Mucosa of descending colon (tissue), 3 donors: Measurements from ENCODE around the gene TDRD1. TPM values are rescaled to one million over a fixed set of nuclear protein-coding genes. Genes with fewer than 3 reads are reported as not detected.
A peak's percentile ranks its signal among the peaks of the same experiment; 100 is the strongest.

Experiments
- ATAC-seq: fragments of 200-7000 bp; cut with Tn5 transposase; one replicate; pipeline ENCODE4 v1.9.1; 2020; ENCODE audit warnings: mild to moderate bottlenecking, moderate library complexity
- DNase-seq, 3 donors: peaks; one replicate each; pipeline ENCODE4 v3.0.0-alpha.2; 2020
- H3K36me3 ChIP-seq: fragments of 200-600 bp; one replicate; pipeline ENCODE4 v1.8.0; 2021; ENCODE audit warnings: low read depth, mild to moderate bottlenecking
- H3K4me1 ChIP-seq: fragments of 200-600 bp; one replicate; pipeline ENCODE4 v1.8.0; 2021; ENCODE audit warnings: low read depth, mild to moderate bottlenecking
- H3K4me3 ChIP-seq: fragments of 200-600 bp; one replicate; pipeline ENCODE4 v1.8.0; 2021; ENCODE audit warnings: mild to moderate bottlenecking
- H3K9me3 ChIP-seq: fragments of 200-600 bp; one replicate; pipeline ENCODE4 v1.8.0; 2021; ENCODE audit warnings: mild to moderate bottlenecking
- CTCF ChIP-seq: fragments of 200-600 bp; IDR thresholded peaks from one replicate; pipeline ENCODE4 v1.8.0; 2022; ENCODE audit warnings: antibody characterized with exemption, mild to moderate bottlenecking
- intact Hi-C, 2 donors: fragments of 100-400 bp; cut with DNase I in 1 of 2; cut with micrococcal nuclease in 1 of 2; formaldehyde crosslinking; loops; one replicate each; pipeline versions ENCODE4 v1.11.0 to v1.11.1; 2022; cut with DNase I, micrococcal nuclease
- total RNA-seq, 3 donors: library from RNA; stranded (reverse); fragmentation: NEBNext Ultra II Directional in 2 of 3; extraction: Animal tissue kit (Norgen Biotek cat#: 25700) in 2 of 3; gene quantifications; one replicate each; pipeline versions ENCODE4 v1.2.1 to v1.2.4, GENCODE V29; 2021 to 2023
- donor health status: DM: no; HTN: no; CAD: no; lungs with moderate emphysema.
- donor health status: DM: no; HTN: no; CAD: no.
- donor health status: DM: no; HTN: yes; CAD: no.

TDRD1 gene
- total RNA-seq, 3 donors from 2014 or later: 0.06 to 1.7 (median 0.09) TPM

DNA sequence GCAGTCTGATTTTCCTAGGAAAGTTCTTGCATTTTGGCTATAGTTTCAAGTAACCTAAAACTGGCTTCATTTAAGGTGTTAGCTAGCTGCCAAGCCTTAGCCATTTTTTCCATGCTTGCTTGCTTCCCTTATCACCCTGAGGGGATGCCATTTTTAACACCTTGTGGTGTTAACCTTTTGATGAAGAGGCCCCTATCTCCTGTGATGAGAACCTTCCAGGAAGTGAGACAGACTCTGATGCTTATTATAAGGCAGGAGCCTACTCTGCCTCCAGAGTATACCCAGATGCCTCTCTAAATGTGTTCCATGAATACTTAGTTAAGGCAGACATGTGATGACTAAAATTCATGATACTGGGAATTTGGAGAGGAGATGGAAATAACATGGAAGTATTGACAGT, 55.0 kb downstream of the TDRD1 start:
- intact Hi-C loops: no loop called here
- no peak for ATAC-seq
- no peaks in the 10 kb centered on the region for H3K36me3 ChIP-seq
- DNase-seq: no peak
- no peak for TF ChIP-seq CTCF
- peaks cover 7% of the 10 kb centered on the region for H3K4me1 ChIP-seq
- no peaks in the 10 kb centered on the region for H3K9me3 ChIP-seq
- H3K4me3 ChIP-seq: no peak overlapping the region

DNA sequence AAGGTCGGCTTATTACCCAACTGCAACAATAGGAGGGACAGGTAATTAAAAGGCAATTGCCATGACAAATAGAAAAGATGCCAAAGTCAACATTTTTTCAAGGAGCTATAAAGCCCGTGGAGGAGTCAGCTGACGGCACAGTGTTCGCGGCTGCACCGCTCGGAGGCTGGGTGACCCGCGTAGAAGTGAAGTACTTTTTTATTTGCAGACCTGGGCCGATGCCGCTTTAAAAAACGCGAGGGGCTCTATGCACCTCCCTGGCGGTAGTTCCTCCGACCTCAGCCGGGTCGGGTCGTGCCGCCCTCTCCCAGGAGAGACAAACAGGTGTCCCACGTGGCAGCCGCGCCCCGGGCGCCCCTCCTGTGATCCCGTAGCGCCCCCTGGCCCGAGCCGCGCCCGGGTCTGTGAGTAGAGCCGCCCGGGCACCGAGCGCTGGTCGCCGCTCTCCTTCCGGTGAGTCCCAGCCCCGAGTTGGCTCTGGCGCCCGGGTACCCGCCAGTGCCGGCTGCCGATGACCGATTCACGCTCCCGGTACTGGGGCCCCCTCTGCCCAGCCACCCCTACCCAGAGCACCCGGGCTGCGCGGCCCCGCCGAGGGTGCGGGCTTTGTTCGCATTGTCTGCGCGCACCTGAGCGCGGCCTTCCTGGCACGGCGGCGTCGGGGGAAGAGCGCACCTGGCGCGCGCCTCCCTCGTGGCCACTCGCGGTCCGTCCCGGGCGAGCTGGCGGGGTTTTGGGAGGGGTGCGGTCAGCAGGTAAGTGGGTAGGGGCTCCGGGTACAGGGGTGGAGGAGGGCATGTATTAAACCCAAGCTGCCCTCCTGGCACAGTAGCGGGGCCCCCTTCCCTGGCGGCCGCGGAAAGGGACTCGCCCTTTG, 60.2 kb downstream of the TDRD1 start, which contains the start of gene VWA2:
VWA2 (plus strand) TSS at position 138 of the 877 bp plus-strand sequence. CDS start 9,460 bp downstream, outside the sequence.
- Histone ChIP-seq H3K4me3 (no peak within 1 kb of the TSS), H3K36me3 (no peaks in the 10 kb centered on the region), H3K9me3 (no peaks in the 10 kb centered on the region), H3K4me1 (peaks cover 15% of the 10 kb centered on the region)
- no peak for TF ChIP-seq CTCF
- intact Hi-C loops: no loop called here
- ATAC-seq: peak; percentile 91
- DNase-seq: peak; percentile 62 to 72 (median 64)

- H3K4me3 ChIP-seq: no peak overlapping the region
- ATAC-seq (no peak), DNase-seq (no peak)
- intact Hi-C loops: no loop called here
- H3K4me1 ChIP-seq: peaks cover 20% of the 10 kb centered on the region
- TF ChIP-seq CTCF: no peak
- H3K36me3 ChIP-seq: no peaks in the 10 kb centered on the region
- no peaks in the 10 kb centered on the region for H3K9me3 ChIP-seq
Measured at GRCh38 chr10:114239994-114240345, 60.8 kb downstream of the TDRD1 start.

DNA sequence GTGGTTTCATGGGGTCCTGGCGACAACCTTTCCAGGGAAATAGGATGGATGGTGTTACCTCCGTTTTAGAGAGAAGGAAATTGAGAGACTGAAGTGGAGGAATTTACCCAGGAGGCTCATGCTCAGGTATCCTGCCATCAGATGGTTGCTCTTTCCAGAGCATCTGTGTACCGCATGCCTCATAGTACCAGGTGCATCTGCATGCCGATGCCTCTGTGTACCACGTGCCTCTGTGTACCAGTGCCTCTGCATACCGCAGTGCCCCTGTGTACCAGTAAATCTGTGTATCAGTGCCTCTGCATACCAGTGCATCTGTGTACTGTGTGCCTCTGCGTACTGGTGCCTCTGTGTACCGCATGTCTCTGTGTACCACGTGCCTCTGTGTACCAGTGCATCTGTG, 63.1 kb downstream of the TDRD1 start:
- DNase-seq (no peak), ATAC-seq (no peak)
- Histone ChIP-seq H3K4me1 (peaks cover 26% of the 10 kb centered on the region), H3K36me3 (no peaks in the 10 kb centered on the region), H3K4me3 (no peak overlapping the region), H3K9me3 (no peaks in the 10 kb centered on the region)
- intact Hi-C loops: no loop called here
- no peak for TF ChIP-seq CTCF

GRCh38 chr10:114243661-114244060, 64.5 kb downstream of the TDRD1 start:
- no peaks in the 10 kb centered on the region for H3K9me3 ChIP-seq
- intact Hi-C loops: no loop called here
- peaks cover 24% of the 10 kb centered on the region for H3K4me1 ChIP-seq
- DNase-seq (no peak), ATAC-seq (no peak)
- no peaks in the 10 kb centered on the region for H3K36me3 ChIP-seq
- H3K4me3 ChIP-seq: no peak overlapping the region
- TF ChIP-seq CTCF: no peak
